ENCODE measurements around the gene NKAIN2.

NKAIN2 gene

GRCh38 chr6:123821112-123821511 lies 17.4 kb downstream of the NKAIN2 start:
- Histone ChIP-seq H3K9me3 (ENCODE audit: low read length) (no peaks in the 10 kb centered on the region), H3K36me3 (ENCODE audit: insufficient read depth, low read length) (no peaks in the 10 kb centered on the region), H2AFZ (ENCODE audit: low read depth, low read length) (no peak overlapping the region), H3K27me3 (ENCODE audit: insufficient read depth, low read length) (no peaks in the 10 kb centered on the region), H3K4me3 (ENCODE audit: low read length) (no peak overlapping the region), H3K4me1 (ENCODE audit: insufficient read depth, low read length) (no peaks in the 10 kb centered on the region)

DNA sequence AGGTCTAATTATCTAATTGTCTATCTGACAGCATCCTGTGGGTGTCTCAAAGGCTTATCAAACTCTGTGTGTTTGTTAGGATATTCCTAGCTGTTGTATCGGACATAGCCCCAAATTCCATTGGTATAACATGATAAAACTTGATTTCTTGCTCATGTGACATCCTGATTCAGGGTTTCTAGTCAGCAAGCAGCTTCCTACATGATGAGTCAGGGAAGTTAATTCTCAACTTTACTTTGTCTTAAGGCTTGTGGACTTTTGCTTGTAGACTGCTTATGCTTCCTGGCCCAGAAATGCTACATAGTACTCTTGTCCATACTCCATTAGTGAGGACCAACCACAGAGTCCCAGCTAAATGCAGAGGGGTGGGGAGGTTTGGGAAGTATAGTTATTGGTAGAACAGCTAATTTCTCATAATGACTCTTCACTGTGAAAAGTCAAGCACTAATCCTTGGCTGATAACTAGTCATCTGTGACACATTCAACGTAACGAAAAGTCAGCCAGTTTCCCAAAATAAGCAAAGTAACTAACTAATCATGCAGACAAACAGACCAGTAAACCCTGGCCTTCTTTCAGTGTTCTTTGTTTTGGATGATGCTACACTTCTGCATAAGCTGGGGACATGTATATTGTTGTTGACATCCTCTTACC lies 25.8 kb downstream of the NKAIN2 start:
- Histone ChIP-seq H3K9me3 (ENCODE audit: low read length) (no peaks in the 10 kb centered on the region), H3K36me3 (ENCODE audit: insufficient read depth, low read length) (no peaks in the 10 kb centered on the region), H3K4me3 (ENCODE audit: low read length) (no peak overlapping the region), H3K27me3 (ENCODE audit: insufficient read depth, low read length) (no peaks in the 10 kb centered on the region), H3K4me1 (ENCODE audit: insufficient read depth, low read length) (peaks cover 14% of the 10 kb centered on the region), H2AFZ (ENCODE audit: low read depth, low read length) (no peak overlapping the region)

DNA sequence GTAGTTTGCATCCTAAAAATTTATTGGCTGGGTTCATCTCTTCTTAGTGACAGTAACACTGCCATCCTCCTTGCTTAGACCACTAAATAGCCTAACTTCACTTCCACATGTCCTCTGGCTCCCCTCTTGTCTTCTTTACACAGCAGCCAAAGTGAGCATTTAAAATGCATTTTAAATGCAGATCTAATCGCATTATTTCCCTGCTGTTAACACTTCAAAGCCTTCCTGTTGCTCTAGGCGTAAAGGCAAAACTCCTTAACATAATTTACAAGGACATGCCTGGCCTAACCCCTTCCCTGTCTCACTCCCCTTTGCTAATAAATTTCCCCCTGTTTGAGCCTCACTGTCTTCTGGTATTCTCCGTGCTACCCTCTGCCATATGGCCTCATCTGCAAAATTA lies 26.5 kb downstream of the NKAIN2 start:
- Histone ChIP-seq H3K4me3 (ENCODE audit: low read length) (no peak overlapping the region), H3K36me3 (ENCODE audit: insufficient read depth, low read length) (no peaks in the 10 kb centered on the region), H3K9me3 (ENCODE audit: low read length) (no peaks in the 10 kb centered on the region), H3K27me3 (ENCODE audit: insufficient read depth, low read length) (no peaks in the 10 kb centered on the region), H3K4me1 (ENCODE audit: insufficient read depth, low read length) (peaks cover 14% of the 10 kb centered on the region), H2AFZ (ENCODE audit: low read depth, low read length) (no peak overlapping the region)

DNA sequence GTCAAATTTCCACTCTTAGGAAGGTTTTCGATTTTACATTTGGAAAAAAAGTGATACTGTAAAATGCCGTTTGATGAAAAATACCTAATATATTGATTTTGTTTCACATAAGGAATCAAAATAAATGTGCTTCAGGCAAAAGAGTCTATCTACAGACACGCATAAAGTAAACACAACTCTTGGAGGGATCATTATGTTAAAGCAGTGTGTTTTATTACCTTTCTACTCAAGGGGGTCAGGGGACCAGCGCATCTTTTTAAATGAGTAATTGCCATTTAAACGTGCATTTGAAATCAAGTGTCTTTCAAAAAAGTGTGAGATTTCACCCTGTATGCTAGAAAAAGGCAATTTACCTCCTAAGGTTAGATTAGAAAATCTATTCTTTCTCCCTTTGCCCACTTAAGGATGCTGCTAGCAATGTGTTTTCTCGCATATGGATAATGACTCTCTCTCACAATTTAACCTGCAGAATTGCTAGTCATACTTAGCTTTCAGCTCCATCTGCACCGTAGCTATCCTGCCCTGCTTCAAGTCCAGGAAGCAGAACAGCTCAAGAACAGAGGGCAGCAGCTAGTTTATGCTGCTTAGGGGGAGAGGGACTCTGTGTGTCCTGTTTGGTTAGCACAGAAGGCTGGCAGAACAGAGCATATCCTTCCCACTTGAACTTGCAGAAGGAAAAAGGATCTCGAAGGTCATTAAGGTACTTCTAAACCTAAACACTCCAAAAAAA lies 35.0 kb downstream of the NKAIN2 start:
- H3K27me3 ChIP-seq (ENCODE audit: insufficient read depth, low read length): no peaks in the 10 kb centered on the region
- no peaks in the 10 kb centered on the region for H3K4me1 ChIP-seq (ENCODE audit: insufficient read depth, low read length)
- H3K9me3 ChIP-seq (ENCODE audit: low read length): no peaks in the 10 kb centered on the region
- H3K36me3 ChIP-seq (ENCODE audit: insufficient read depth, low read length): no peaks in the 10 kb centered on the region
- no peak overlapping the region for H3K4me3 ChIP-seq (ENCODE audit: low read length)
- H2AFZ ChIP-seq (ENCODE audit: low read depth, low read length): no peak overlapping the region

DNA sequence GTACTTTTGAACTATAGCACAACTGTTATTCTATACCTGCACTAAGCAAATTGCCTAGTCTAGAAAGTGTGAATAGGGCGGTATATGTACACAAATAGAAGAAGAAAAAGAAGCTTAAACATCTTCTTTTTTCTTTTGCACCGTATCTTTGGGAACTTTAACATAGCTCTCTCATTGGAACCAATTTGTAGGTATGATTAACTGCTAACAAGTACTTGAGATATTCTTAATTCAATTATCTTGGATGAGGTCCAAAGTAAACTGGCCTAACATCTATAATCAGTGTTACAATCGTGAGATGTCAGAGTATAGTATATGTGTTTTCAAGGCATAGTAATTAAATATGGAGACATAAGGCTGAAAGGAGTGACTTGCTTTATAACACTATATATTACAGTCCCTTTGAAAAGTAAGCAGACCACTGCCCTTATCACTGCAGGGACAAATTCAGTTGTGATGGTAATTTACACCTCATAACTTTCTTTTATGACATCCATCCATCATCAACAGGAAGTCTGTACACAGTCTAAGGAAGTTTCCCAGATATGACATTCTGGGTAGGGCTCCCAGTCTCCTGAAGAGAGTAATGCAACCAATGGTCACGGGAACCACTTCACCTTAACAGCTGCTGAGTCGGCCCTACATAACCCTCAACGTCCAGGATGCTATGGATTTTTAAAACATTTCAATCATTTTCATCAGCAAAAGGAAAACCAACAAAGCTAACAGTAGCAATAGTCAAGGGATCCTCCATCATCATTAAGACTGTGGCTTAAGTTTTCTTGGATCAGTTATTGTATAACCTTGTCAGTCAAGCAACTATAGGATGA lies 37.6 kb downstream of the NKAIN2 start:
- Histone ChIP-seq H3K9me3 (ENCODE audit: low read length) (no peaks in the 10 kb centered on the region), H3K36me3 (ENCODE audit: insufficient read depth, low read length) (no peaks in the 10 kb centered on the region), H2AFZ (ENCODE audit: low read depth, low read length) (no peak overlapping the region), H3K4me1 (ENCODE audit: insufficient read depth, low read length) (no peaks in the 10 kb centered on the region), H3K4me3 (ENCODE audit: low read length) (no peak overlapping the region), H3K27me3 (ENCODE audit: insufficient read depth, low read length) (no peaks in the 10 kb centered on the region)

GRCh38 chr6:123844011-123844410 lies 40.3 kb downstream of the NKAIN2 start:
- no peaks in the 10 kb centered on the region for H3K27me3 ChIP-seq (ENCODE audit: insufficient read depth, low read length)
- H3K36me3 ChIP-seq (ENCODE audit: insufficient read depth, low read length): no peaks in the 10 kb centered on the region
- H3K4me3 ChIP-seq (ENCODE audit: low read length): no peak overlapping the region
- no peaks in the 10 kb centered on the region for H3K9me3 ChIP-seq (ENCODE audit: low read length)
- no peaks in the 10 kb centered on the region for H3K4me1 ChIP-seq (ENCODE audit: insufficient read depth, low read length)
- no peak overlapping the region for H2AFZ ChIP-seq (ENCODE audit: low read depth, low read length)

GRCh38 chr6:123848347-123848746 lies 44.7 kb downstream of the NKAIN2 start:
- H3K9me3 ChIP-seq (ENCODE audit: low read length): no peaks in the 10 kb centered on the region
- H2AFZ ChIP-seq (ENCODE audit: low read depth, low read length): no peak overlapping the region
- no peaks in the 10 kb centered on the region for H3K4me1 ChIP-seq (ENCODE audit: insufficient read depth, low read length)
- H3K4me3 ChIP-seq (ENCODE audit: low read length): no peak overlapping the region
- no peaks in the 10 kb centered on the region for H3K27me3 ChIP-seq (ENCODE audit: insufficient read depth, low read length)
- no peaks in the 10 kb centered on the region for H3K36me3 ChIP-seq (ENCODE audit: insufficient read depth, low read length)

DNA sequence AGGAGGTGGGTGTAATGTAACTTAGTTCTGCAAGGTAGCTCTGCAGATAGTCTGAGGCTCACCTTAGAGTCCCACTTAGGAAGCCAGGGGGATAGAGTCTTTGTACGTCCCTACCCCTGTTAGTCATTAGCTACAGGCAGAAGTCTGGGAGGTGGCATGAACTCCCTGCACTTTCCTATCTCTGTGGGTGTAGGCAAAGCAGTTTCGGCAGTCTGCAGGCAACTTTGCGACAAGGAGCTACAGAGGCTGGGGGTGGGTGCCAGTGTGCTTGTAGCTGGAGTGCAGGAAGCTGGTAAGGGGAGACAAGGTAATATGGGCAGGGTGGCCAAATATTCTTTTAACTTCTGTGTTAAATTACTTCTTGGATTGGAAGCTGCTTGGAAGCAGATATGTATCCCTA lies 45.7 kb downstream of the NKAIN2 start:
- Histone ChIP-seq H3K4me3 (ENCODE audit: low read length) (no peak overlapping the region), H3K27me3 (ENCODE audit: insufficient read depth, low read length) (no peaks in the 10 kb centered on the region), H3K4me1 (ENCODE audit: insufficient read depth, low read length) (no peaks in the 10 kb centered on the region), H2AFZ (ENCODE audit: low read depth, low read length) (no peak overlapping the region), H3K36me3 (ENCODE audit: insufficient read depth, low read length) (no peaks in the 10 kb centered on the region), H3K9me3 (ENCODE audit: low read length) (no peaks in the 10 kb centered on the region)

- H3K4me3 ChIP-seq (ENCODE audit: low read length): no peak overlapping the region
- no peaks in the 10 kb centered on the region for H3K4me1 ChIP-seq (ENCODE audit: insufficient read depth, low read length)
- no peak overlapping the region for H2AFZ ChIP-seq (ENCODE audit: low read depth, low read length)
- no peaks in the 10 kb centered on the region for H3K9me3 ChIP-seq (ENCODE audit: low read length)
- no peaks in the 10 kb centered on the region for H3K27me3 ChIP-seq (ENCODE audit: insufficient read depth, low read length)
- H3K36me3 ChIP-seq (ENCODE audit: insufficient read depth, low read length): no peaks in the 10 kb centered on the region
These were observed 46.9 kb downstream of the NKAIN2 start for GRCh38 chr6:123850555-123850954.

DNA sequence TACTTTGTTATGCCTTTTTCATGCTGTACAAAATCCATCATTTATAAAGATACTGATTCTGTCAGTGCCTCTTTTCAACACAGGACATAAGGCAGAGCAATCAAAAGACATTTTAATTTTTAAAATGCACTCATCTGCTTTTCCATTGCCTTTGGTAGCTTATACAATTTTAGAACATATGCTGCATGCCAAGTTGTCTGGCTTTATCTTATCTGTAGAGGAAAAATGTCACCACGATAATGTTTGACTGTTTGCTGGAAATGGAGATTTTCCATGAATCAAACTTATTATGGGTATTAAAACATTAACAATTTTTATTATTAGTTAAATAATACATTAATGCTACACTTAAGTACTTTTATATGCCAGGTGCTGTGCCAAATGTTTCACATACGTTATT lies 50.5 kb downstream of the NKAIN2 start:
- no peaks in the 10 kb centered on the region for H3K9me3 ChIP-seq (ENCODE audit: low read length)
- H3K4me3 ChIP-seq (ENCODE audit: low read length): no peak overlapping the region
- no peaks in the 10 kb centered on the region for H3K4me1 ChIP-seq (ENCODE audit: insufficient read depth, low read length)
- H3K36me3 ChIP-seq (ENCODE audit: insufficient read depth, low read length): no peaks in the 10 kb centered on the region
- H3K27me3 ChIP-seq (ENCODE audit: insufficient read depth, low read length): no peaks in the 10 kb centered on the region
- no peak overlapping the region for H2AFZ ChIP-seq (ENCODE audit: low read depth, low read length)

DNA sequence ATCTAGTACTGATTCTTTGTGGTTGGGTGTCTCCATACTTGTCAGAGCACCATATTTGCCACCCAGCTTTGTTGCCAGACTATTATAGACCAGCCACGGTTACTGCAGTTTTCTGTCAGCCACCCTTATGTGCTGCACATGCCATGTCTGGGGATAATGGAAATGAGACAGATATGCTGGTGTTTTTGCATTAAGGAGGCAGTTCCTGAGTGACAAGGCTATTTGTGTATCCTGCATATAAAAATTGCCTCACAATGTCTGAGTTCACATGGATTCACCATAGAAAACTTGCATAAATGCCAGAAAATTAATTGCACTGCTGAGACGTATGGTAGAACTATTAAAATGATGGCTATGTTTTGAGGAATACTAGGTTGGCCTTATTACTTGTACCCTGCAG lies 51.8 kb downstream of the NKAIN2 start:
- Histone ChIP-seq H3K4me3 (ENCODE audit: low read length) (no peak overlapping the region), H3K4me1 (ENCODE audit: insufficient read depth, low read length) (no peaks in the 10 kb centered on the region), H2AFZ (ENCODE audit: low read depth, low read length) (no peak overlapping the region), H3K27me3 (ENCODE audit: insufficient read depth, low read length) (no peaks in the 10 kb centered on the region), H3K9me3 (ENCODE audit: low read length) (no peaks in the 10 kb centered on the region), H3K36me3 (ENCODE audit: insufficient read depth, low read length) (no peaks in the 10 kb centered on the region)

DNA sequence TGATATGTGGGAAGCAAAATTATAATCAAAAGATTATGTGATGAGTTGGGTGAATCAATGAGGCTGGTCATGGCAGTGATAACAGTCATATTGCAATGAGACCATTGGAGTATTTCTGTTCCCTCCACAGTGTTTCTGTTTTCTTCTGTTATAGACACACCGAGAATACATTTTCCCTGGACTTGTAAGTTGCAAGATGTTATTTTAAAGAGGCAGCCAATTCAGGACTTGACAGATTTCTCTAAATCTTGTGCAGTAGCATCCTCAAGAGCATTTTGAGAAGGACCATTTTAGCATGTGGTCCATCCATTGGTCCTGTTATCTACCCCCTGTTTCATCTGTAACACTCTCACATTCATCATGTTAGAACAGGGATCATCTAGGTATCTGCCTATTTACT lies 55.6 kb downstream of the NKAIN2 start:
- H2AFZ ChIP-seq (ENCODE audit: low read depth, low read length): no peak overlapping the region
- no peaks in the 10 kb centered on the region for H3K36me3 ChIP-seq (ENCODE audit: insufficient read depth, low read length)
- H3K4me3 ChIP-seq (ENCODE audit: low read length): no peak overlapping the region
- H3K9me3 ChIP-seq (ENCODE audit: low read length): no peaks in the 10 kb centered on the region
- no peaks in the 10 kb centered on the region for H3K4me1 ChIP-seq (ENCODE audit: insufficient read depth, low read length)
- no peaks in the 10 kb centered on the region for H3K27me3 ChIP-seq (ENCODE audit: insufficient read depth, low read length)

- Histone ChIP-seq H3K9me3 (ENCODE audit: low read length) (no peaks in the 10 kb centered on the region), H3K4me3 (ENCODE audit: low read length) (no peak overlapping the region), H3K4me1 (ENCODE audit: insufficient read depth, low read length) (peaks cover 2% of the 10 kb centered on the region), H3K36me3 (ENCODE audit: insufficient read depth, low read length) (no peaks in the 10 kb centered on the region), H3K27me3 (ENCODE audit: insufficient read depth, low read length) (no peaks in the 10 kb centered on the region), H2AFZ (ENCODE audit: low read depth, low read length) (no peak overlapping the region)
These were observed 65.7 kb downstream of the NKAIN2 start for GRCh38 chr6:123869334-123869733.
